A673 (cell line): ENCODE measurements around the gene NPHP4.

Experiments used
- CTCF ChIP-seq: fragments of 300-800, 200-600 bp; sonication (generic); conservative IDR thresholded peaks from 2 replicates; pipeline ENCODE4 v1.5.1; 2017; ENCODE audit warnings: low read depth, mild to moderate bottlenecking, antibody characterized with exemption, low read length, moderate library complexity, mixed read lengths
- EZH2 ChIP-seq: fragments of 200-600 bp; sonication (generic); IDR thresholded peaks from 2 replicates; pipeline ENCODE4 v1.6.1; 2017; ENCODE audit warnings: borderline replicate concordance, low read depth, mild to moderate bottlenecking, mixed read lengths, antibody characterized with exemption, low read length; ENCODE audit not compliant: poor library complexity, severe bottlenecking

DNA sequence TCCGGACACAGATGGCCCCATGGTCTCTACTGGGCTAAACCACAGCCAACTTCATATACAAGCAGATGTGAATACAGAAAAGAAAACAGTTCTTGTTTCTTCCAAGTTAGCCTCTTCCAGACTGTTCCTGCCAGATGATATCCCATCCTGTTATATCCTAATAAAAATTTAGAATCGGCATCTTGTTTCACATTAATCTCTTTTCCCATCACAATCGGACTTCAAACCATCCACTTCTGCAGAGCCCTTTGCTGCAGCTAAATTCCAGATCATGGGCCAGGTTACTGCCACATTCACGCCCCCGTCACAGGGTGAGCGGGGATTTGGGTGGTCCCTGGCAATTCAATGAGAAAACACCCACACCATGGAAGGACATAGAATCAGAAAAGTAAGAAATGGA, 57.2 kb downstream of the NPHP4 start:
- TF ChIP-seq CTCF, result no peak
- TF ChIP-seq EZH2, result no peak
